GM12875 (cell line): ENCODE measurements around the gene NAPSA.
A peak's percentile ranks its signal among the peaks of the same experiment; 100 is the strongest.
"Not testable (repeated sequence)": the region's sequence is repeated elsewhere in the genome, so short reads cannot be mapped to it uniquely, and the experiment has no call there.

Experiments used
- H3K4me3 ChIP-seq: one replicate; pipeline ENCODE4 v1.5.1; 2011; ENCODE audit warnings: low read depth, low read length, control low read depth
- TF ChIP-seq, protein P1 (sequence below): IDR thresholded peaks from 2 replicates; pipeline ENCODE4 v1.5.1; 2011; ENCODE audit warnings: low read depth, mild to moderate bottlenecking, control low read depth, inconsistent platforms, low read length, moderate library complexity, borderline replicate concordance; ENCODE audit not compliant: insufficient read depth

The NAPSA gene

DNA sequence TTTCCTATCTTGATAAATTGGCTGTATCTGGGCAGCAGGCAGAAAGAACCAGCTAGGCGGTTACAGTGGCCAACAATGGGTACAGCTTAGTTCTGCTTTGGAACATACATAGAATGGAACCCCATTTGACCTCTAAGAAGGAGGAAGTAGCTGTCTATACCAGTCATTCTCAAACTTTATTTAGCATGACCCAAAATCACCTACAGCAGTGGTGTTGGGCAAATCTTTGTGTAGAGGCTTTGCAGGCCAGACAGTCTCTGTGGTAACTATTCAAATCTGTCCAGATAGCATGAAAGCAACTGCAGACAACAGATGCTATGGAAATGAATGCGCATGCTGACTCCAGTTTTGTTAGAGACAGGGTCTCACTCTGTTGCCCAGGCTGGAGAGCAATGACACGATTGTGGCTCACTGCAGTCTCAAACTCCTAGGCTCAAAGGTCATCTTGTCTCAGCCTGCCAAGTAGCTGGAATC, 24.3 kb downstream of the NAPSA start:
- H3K4me3 ChIP-seq: peak overlapping the region; percentile 18
- TF ChIP-seq, protein P1, sequence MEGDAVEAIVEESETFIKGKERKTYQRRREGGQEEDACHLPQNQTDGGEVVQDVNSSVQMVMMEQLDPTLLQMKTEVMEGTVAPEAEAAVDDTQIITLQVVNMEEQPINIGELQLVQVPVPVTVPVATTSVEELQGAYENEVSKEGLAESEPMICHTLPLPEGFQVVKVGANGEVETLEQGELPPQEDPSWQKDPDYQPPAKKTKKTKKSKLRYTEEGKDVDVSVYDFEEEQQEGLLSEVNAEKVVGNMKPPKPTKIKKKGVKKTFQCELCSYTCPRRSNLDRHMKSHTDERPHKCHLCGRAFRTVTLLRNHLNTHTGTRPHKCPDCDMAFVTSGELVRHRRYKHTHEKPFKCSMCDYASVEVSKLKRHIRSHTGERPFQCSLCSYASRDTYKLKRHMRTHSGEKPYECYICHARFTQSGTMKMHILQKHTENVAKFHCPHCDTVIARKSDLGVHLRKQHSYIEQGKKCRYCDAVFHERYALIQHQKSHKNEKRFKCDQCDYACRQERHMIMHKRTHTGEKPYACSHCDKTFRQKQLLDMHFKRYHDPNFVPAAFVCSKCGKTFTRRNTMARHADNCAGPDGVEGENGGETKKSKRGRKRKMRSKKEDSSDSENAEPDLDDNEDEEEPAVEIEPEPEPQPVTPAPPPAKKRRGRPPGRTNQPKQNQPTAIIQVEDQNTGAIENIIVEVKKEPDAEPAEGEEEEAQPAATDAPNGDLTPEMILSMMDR: no peak

DNA sequence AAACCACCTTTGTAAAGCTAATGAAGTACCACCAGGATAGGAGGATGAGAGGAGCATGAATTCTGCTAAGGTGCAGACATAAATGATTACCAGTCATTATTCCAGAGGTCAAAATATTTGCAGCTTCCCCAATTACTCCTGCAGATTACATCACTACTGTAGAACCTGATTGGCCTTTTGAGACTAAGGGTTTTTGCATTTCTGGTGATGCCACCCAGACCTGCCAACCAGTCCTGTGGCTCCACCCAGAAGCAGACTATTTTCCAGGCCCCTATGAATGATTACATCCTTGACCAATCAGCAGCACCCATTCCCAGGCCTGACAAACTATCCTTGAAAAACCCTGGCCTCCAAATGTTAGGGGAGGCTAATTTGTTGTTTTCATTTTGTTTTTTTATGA, 25.1 kb downstream of the NAPSA start:
- peak overlapping the region; percentile 16 for H3K4me3 ChIP-seq

DNA sequence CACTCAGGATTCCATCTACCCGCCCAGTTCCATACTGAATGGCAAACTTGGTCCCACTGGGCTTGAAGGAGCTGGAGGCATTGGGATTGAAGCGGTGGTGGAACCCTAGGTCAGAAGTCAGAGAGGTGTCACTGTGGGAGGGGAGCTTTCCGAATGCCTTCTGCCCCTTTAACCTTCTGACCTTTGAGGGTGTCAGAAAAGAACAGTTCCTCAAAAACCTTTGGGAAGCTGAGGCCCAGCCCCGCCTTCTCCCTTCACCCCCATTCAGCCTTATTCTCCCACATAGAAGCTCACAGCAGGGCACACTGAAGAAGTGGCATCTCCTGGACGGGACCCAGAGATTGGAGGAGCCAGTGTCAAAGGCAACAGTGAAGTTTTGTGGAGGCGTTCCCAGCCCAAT, 28.4 kb downstream of the NAPSA start:
- H3K4me3 ChIP-seq: not testable (repeated sequence)

More for the DNA sequence above, 25.1 kb downstream of the NAPSA start:
- TF ChIP-seq, protein P1: no peak

DNA sequence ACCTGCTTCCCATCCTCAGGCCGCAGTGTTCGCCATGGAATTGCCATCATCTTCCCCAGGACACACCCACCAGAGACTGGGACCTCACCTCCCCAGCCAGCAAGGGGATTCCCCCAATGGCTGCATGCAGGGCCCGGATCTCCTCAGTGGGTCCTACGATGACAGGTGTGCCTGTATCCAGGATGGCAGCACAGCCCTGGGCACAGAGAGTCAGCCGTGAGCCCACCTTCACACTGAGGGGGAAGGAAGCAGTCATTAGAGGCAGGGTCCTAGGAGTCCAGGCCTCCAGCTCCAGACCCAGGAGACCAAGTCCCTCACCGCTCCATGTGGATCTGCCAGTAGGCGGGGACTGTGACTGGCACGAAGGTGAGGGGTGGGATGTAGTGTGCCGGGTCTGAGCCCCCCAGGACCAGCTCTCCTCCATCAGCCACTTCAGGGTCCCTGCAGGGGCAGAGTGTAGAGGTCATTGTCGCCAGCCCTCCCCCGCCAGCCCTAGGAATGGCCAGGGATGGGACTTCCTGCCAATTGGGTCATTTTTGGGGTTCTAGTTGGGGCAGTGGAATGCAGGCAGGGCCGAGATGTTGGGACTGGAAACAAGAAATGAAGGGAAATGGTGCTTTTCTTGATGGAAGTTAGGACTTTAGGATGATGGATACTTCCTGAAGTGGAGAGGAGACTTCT, 30.6 kb downstream of the NAPSA start:
- TF ChIP-seq, protein P1: no peak
- H3K4me3 ChIP-seq: no peak overlapping the region

DNA sequence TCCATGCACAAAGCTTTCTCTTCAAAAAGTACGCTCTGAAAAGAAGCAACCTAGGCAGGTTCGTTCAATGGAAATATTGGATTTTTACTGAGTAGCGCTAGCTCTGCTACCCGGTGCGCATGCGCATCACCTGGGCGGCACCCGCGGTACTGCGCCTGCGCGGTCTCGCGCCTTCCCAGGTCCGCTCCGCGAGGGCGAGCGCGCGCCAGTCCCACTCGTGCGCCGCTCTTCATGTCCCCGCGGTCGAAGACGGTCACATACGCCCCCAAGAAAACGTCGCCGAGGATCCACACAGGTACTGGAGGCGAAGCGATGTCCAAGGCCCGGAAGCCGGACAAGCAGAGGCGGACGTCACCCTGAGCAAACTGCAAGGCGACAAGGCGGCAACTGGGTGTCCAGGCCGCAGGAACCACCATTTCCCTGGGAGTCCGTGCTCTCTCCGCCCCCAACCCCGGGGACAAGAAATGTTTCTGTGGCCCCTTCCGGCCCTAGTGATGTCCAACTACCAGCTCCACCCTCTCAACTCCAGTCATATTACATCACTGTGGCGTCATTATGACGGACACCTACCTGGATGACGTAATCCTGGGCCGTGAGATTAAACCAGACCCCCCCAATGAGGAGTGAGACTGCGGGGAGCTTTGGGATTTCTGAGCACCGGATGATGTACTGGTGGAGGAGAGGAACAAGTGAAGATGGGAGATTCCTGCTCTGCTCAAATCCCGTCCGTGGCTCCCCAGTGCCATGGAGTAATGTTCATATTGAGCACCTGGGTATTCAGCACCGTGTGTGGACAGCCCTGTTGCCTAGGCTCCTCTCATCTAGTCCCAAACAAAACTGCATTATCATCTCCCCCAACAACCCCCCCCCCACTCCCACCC, 31.5 kb downstream of the NAPSA start:
- peak overlapping the region; percentile 57 for H3K4me3 ChIP-seq
- TF ChIP-seq, protein P1: no peak

DNA sequence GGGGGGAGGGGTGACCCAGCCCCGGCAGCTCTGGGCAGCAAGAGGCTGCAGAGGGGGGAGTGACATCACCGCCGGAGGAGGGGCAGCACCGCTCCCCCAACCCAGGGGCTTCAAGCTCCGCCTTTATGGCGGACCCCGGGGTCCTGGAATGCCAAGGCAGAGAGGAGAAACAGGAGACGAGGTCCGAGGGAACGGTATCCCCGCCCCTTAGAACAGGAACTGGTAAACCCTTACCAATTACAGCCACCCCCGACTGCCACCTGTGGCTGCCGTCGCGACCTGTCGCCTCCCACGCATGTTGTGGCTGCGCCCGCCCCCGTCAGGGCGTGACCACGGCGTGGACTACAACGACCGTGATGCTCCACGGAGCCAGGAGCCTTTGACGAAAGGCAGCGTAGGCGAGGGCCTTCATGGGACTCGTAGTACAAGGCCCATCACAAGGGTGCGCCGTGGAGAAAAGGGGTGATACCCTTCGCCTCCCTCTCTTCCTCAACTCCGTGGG, 32.2 kb downstream of the NAPSA start:
- H3K4me3 ChIP-seq: peak overlapping the region; percentile 57
- TF ChIP-seq, protein P1: no peak

DNA sequence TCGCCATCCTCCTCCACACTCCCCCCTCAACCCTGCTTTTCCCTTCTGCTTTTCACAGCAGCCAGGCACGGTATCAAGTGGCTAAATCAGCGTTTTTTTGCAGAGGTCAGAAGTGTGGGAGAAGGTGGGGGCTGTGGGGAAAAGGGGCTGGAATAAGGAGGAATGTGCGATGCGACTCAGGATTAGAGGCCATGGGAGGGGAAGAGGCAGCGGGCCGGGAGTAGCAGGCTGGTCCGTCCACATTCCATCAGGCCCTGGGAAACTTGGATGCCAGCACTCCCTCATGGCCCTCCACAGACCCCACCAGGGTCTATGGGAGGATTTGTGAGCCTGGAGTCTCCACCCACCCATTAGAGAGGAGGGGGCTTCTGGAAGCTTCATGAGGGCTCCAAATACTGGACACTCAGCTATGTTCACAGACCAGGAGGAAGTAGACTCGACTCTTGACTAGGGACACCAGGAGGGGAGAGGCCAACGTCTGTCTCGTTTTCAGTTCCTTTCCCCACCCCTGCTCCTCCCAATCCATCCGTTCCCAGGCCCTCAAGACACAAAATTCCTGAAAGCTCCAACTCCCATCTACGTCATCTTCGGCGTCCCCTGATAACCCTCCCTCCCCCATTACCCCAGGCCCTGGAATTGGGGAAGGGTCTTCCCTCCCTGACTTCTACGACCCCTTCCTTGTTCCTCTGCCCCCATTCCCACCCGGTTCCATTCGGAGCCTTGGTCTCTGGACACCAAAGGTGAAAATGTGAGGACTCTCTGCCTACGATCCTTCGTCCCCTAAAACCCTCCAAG, 33.0 kb downstream of the NAPSA start:
- peak overlapping the region; percentile 57 for H3K4me3 ChIP-seq
- TF ChIP-seq, protein P1: no peak
